Measurements from ENCODE around the gene P3H2.

Gene P3H2

GRCh38 chr3:189953551-189953950 is 167.1 kb downstream of the P3H2 start:
- TF ChIP-seq, protein P1, sequence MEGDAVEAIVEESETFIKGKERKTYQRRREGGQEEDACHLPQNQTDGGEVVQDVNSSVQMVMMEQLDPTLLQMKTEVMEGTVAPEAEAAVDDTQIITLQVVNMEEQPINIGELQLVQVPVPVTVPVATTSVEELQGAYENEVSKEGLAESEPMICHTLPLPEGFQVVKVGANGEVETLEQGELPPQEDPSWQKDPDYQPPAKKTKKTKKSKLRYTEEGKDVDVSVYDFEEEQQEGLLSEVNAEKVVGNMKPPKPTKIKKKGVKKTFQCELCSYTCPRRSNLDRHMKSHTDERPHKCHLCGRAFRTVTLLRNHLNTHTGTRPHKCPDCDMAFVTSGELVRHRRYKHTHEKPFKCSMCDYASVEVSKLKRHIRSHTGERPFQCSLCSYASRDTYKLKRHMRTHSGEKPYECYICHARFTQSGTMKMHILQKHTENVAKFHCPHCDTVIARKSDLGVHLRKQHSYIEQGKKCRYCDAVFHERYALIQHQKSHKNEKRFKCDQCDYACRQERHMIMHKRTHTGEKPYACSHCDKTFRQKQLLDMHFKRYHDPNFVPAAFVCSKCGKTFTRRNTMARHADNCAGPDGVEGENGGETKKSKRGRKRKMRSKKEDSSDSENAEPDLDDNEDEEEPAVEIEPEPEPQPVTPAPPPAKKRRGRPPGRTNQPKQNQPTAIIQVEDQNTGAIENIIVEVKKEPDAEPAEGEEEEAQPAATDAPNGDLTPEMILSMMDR (conservative IDR thresholded peaks at IDR 0.05; ENCODE audit: low read length), result no peak
- TF ChIP-seq EZH2phosphoT487 (IDR thresholded peaks at IDR 0.05; ENCODE audit: borderline replicate concordance), result no peak
- Histone ChIP-seq H3K4me2 (ENCODE audit: low read depth, low read length, poor library complexity, severe bottlenecking) (no peak overlapping the region), H3K79me2 (ENCODE audit: insufficient read depth, low read length) (no peaks in the 10 kb centered on the region), H3F3A (ENCODE audit: low read depth) (no peaks in the 10 kb centered on the region), H3K9ac (ENCODE audit: low read depth, low read length, poor library complexity, severe bottlenecking) (no peak overlapping the region), H3K4me1 (ENCODE audit: insufficient read depth, low read length, poor library complexity, severe bottlenecking) (peaks cover 7% of the 10 kb centered on the region), H4K20me1 (ENCODE audit: insufficient read depth, low read length, poor library complexity, severe bottlenecking) (no peaks in the 10 kb centered on the region), H3K9me2 (replicated peaks; ENCODE audit: low read depth, low read length) (no peaks in the 10 kb centered on the region), H3K36me3 (ENCODE audit: insufficient read depth, low read length) (no peaks in the 10 kb centered on the region), H2AFZ (ENCODE audit: low read length) (no peak overlapping the region), H3K4me3 (ENCODE audit: low read length, poor library complexity, severe bottlenecking) (no peak overlapping the region), H3K9me3 (ENCODE audit: insufficient read depth, low read depth, low read length) (no peaks in the 10 kb centered on the region), H3K27me3 (ENCODE audit: insufficient read depth, low read length, poor library complexity, severe bottlenecking) (no peaks in the 10 kb centered on the region)

GRCh38 chr3:189952272-189952671 is 168.4 kb downstream of the P3H2 start:
- Histone ChIP-seq H3K9me2 (replicated peaks; ENCODE audit: low read depth, low read length) (no peaks in the 10 kb centered on the region), H3K4me3 (ENCODE audit: low read length, poor library complexity, severe bottlenecking) (no peak overlapping the region), H3K4me2 (ENCODE audit: low read depth, low read length, poor library complexity, severe bottlenecking) (no peak overlapping the region), H4K20me1 (ENCODE audit: insufficient read depth, low read length, poor library complexity, severe bottlenecking) (no peaks in the 10 kb centered on the region), H3K27me3 (ENCODE audit: insufficient read depth, low read length, poor library complexity, severe bottlenecking) (no peaks in the 10 kb centered on the region), H3K9ac (ENCODE audit: low read depth, low read length, poor library complexity, severe bottlenecking) (no peak overlapping the region), H3K4me1 (ENCODE audit: insufficient read depth, low read length, poor library complexity, severe bottlenecking) (peaks cover 8% of the 10 kb centered on the region), H3K36me3 (ENCODE audit: insufficient read depth, low read length) (no peaks in the 10 kb centered on the region), H3F3A (ENCODE audit: low read depth) (no peaks in the 10 kb centered on the region), H3K79me2 (ENCODE audit: insufficient read depth, low read length) (no peaks in the 10 kb centered on the region), H2AFZ (ENCODE audit: low read length) (no peak overlapping the region), H3K9me3 (ENCODE audit: insufficient read depth, low read depth, low read length) (no peaks in the 10 kb centered on the region)
- TF ChIP-seq, protein P1 (conservative IDR thresholded peaks at IDR 0.05; ENCODE audit: low read length), result no peak
- TF ChIP-seq EZH2phosphoT487 (IDR thresholded peaks at IDR 0.05; ENCODE audit: borderline replicate concordance), result no peak

DNA sequence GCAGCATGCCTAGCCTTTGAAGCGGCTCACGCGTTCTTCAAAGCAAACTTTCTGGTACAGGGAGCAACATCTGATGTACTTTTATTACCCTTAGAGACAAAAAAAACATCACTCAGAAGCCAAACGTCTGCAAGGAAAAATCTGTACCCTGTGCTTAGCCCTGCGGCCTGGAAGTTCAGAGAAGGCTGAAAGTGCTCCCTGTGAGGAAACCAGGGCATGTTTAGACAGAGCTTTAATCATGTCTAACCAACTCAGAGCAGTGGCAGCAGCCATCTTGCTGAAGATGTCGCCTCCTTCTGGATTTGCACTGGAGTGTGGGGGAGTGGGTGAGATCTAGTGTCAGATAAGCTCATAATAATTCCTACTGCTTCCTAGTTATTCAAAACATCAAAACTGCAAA is 170.4 kb downstream of the P3H2 start:
- Histone ChIP-seq H3K4me2 (ENCODE audit: low read depth, low read length, poor library complexity, severe bottlenecking) (no peak overlapping the region), H3K9me3 (ENCODE audit: insufficient read depth, low read depth, low read length) (no peaks in the 10 kb centered on the region), H3K36me3 (ENCODE audit: insufficient read depth, low read length) (no peaks in the 10 kb centered on the region), H3K9me2 (replicated peaks; ENCODE audit: low read depth, low read length) (no peaks in the 10 kb centered on the region), H2AFZ (ENCODE audit: low read length) (no peak overlapping the region), H3K79me2 (ENCODE audit: insufficient read depth, low read length) (no peaks in the 10 kb centered on the region), H3K9ac (ENCODE audit: low read depth, low read length, poor library complexity, severe bottlenecking) (no peak overlapping the region), H3K27me3 (ENCODE audit: insufficient read depth, low read length, poor library complexity, severe bottlenecking) (no peaks in the 10 kb centered on the region), H3K4me3 (ENCODE audit: low read length, poor library complexity, severe bottlenecking) (no peak overlapping the region), H3K4me1 (ENCODE audit: insufficient read depth, low read length, poor library complexity, severe bottlenecking) (peaks cover 8% of the 10 kb centered on the region), H3F3A (ENCODE audit: low read depth) (no peaks in the 10 kb centered on the region), H4K20me1 (ENCODE audit: insufficient read depth, low read length, poor library complexity, severe bottlenecking) (no peaks in the 10 kb centered on the region)
- TF ChIP-seq, protein P1 (conservative IDR thresholded peaks at IDR 0.05; ENCODE audit: low read length), result peak; percentile 29
- TF ChIP-seq EZH2phosphoT487 (IDR thresholded peaks at IDR 0.05; ENCODE audit: borderline replicate concordance), result no peak
